Esophagus muscularis mucosa (tissue), 4 donors: ENCODE results near the gene RWDD1.

Experiments
- EP300 ChIP-seq: sonication (generic); formaldehyde crosslinking; IDR thresholded peaks from one replicate; pipeline ENCODE4 v1.6.1; 2017; ENCODE audit warnings: antibody characterized with exemption
- POLR2A ChIP-seq: fragments of 450-650 bp; IDR thresholded peaks from one replicate; pipeline ENCODE4 v1.6.1; 2017; ENCODE audit warnings: antibody characterized with exemption, moderate library complexity, mild to moderate bottlenecking, low read depth
- POLR2AphosphoS5 ChIP-seq, 2 donors: sonication (generic); formaldehyde crosslinking; IDR thresholded peaks; one replicate each; pipeline ENCODE4 v1.6.1; 2017; ENCODE audit warnings: antibody characterized with exemption in 2 of 2
- TF ChIP-seq, protein P1 (sequence below), 3 experiments: fragments of 200-600 bp in 2 of 3; fragments of 450-650 bp in 1 of 3; sonication (generic) in 2 of 3; IDR thresholded peaks; one replicate each; pipeline ENCODE4 v1.5.1; 2017 to 2019; ENCODE audit warnings: antibody characterized with exemption in 3 of 3, mild to moderate bottlenecking in 2 of 3, moderate library complexity in 1 of 3

DNA sequence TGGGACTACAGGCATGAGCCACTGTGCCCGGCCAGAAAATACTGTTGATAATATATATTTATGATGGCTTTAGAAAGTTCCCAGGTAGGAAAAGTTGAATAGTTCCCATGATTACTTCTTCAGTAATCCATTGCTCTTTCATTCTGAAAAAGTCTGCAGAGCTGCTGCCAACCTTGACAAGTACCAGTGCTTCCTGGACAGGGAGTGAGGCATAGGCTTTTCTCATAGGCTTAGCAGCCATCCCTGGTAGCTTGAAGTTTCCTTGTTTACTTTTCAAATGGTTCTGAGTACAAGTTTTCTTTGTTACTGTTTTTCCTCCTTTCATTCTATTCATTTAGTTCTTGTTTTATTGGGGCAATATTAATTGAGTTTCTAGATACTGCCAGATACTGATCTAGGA is 7.8 kb downstream of the RWDD1 start:
- TF ChIP-seq, protein P1, sequence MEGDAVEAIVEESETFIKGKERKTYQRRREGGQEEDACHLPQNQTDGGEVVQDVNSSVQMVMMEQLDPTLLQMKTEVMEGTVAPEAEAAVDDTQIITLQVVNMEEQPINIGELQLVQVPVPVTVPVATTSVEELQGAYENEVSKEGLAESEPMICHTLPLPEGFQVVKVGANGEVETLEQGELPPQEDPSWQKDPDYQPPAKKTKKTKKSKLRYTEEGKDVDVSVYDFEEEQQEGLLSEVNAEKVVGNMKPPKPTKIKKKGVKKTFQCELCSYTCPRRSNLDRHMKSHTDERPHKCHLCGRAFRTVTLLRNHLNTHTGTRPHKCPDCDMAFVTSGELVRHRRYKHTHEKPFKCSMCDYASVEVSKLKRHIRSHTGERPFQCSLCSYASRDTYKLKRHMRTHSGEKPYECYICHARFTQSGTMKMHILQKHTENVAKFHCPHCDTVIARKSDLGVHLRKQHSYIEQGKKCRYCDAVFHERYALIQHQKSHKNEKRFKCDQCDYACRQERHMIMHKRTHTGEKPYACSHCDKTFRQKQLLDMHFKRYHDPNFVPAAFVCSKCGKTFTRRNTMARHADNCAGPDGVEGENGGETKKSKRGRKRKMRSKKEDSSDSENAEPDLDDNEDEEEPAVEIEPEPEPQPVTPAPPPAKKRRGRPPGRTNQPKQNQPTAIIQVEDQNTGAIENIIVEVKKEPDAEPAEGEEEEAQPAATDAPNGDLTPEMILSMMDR (IDR thresholded peaks at IDR 0.05): no peak
- TF ChIP-seq POLR2A (no peak), EP300 (no peak), POLR2AphosphoS5 (IDR thresholded peaks at IDR 0.05) (no peak)
